Measurements from ENCODE around the gene TMEM52. TPM values are rescaled to one million over a fixed set of nuclear protein-coding genes. Genes with fewer than 3 reads are reported as not detected.

Gene TMEM52
- total RNA-seq, 1 donor from 2014 or later = 0.92 TPM

DNA sequence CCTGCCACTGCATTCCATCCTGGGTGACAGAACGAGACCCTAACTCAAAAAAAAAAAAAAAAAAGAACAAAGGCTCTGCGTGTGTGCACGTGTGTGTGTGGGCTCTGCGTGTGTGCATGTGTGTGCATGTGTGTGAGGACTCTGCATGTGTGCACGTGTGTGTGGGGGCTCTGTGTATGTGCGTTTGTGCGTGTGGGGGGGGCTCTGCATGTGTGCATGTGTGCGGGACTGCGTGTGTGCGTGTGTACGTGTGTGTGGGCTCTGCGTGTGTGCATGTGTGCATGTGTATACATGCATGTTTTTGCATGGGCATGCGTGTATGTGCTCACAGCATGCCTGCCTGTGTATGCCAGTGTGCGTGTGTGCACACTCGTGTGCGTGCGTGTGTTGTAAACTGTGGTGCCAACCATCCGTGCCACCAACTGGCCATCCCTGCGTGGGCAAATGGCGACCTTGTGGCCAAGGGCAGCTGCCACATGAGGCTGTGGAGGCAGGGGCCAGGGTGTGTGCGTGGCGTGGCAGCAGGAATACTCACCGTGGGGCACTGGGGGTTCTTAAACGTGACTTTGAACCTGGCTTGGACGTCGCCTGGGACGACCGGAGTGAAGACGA is 26.8 kb upstream of the TMEM52 start:
- H3K36me3 ChIP-seq (ENCODE audit: control insufficient read depth, insufficient read depth, low read length) = no peaks in the 10 kb centered on the region
- H3K4me3 ChIP-seq (ENCODE audit: low read depth, low read length) = no peak overlapping the region
- peaks cover 14% of the 10 kb centered on the region for H3K27me3 ChIP-seq (ENCODE audit: control insufficient read depth, insufficient read depth, low read length)
- TF ChIP-seq, protein P1, sequence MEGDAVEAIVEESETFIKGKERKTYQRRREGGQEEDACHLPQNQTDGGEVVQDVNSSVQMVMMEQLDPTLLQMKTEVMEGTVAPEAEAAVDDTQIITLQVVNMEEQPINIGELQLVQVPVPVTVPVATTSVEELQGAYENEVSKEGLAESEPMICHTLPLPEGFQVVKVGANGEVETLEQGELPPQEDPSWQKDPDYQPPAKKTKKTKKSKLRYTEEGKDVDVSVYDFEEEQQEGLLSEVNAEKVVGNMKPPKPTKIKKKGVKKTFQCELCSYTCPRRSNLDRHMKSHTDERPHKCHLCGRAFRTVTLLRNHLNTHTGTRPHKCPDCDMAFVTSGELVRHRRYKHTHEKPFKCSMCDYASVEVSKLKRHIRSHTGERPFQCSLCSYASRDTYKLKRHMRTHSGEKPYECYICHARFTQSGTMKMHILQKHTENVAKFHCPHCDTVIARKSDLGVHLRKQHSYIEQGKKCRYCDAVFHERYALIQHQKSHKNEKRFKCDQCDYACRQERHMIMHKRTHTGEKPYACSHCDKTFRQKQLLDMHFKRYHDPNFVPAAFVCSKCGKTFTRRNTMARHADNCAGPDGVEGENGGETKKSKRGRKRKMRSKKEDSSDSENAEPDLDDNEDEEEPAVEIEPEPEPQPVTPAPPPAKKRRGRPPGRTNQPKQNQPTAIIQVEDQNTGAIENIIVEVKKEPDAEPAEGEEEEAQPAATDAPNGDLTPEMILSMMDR (IDR thresholded peaks at IDR 0.05; ENCODE audit: insufficient read depth, low read length, poor library complexity, severe bottlenecking) = no peak
- no peak for DNase-seq (ENCODE audit: low read depth)

DNA sequence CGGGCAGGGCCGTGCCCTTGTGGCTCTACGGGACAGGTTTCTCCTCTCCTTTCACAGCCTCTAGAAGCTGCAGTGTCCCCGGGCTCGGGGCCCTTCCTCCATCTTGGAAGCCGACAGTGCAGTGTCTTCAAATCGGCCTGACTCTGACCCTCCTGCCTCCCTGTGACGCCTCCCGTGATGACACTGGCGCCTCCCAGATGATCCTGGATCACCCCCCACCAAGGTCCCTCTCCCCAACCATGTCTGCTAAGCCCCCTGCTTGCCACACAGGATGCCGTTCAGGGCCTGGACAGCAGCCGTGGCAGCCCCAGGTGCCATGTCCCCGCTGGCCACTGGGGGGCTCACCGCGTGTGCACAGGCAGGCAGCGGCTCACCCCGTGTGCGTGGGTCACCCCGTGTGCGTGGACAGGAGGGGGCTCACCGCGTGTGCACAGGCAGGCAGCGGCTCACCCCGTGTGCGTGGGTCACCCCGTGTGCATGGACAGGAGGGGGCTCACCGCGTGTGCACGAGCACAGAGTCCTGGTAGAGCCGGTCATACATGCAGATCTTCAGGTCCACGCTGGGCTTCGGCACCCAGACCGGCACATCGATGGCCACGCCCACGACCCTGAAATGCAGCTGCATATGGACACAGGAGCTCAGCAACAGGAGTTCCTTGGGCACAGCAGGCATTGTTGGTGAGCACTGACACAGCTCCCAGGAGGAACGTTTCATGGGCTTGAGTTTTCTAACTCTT is 24.9 kb upstream of the TMEM52 start:
- TF ChIP-seq, protein P1 (IDR thresholded peaks at IDR 0.05; ENCODE audit: insufficient read depth, low read length, poor library complexity, severe bottlenecking) = peak; percentile 76
- Histone ChIP-seq H3K27me3 (ENCODE audit: control insufficient read depth, insufficient read depth, low read length) (peaks cover 20% of the 10 kb centered on the region), H3K4me3 (ENCODE audit: low read depth, low read length) (no peak overlapping the region), H3K36me3 (ENCODE audit: control insufficient read depth, insufficient read depth, low read length) (no peaks in the 10 kb centered on the region)
- DNase-seq (ENCODE audit: low read depth) = no peak

DNA sequence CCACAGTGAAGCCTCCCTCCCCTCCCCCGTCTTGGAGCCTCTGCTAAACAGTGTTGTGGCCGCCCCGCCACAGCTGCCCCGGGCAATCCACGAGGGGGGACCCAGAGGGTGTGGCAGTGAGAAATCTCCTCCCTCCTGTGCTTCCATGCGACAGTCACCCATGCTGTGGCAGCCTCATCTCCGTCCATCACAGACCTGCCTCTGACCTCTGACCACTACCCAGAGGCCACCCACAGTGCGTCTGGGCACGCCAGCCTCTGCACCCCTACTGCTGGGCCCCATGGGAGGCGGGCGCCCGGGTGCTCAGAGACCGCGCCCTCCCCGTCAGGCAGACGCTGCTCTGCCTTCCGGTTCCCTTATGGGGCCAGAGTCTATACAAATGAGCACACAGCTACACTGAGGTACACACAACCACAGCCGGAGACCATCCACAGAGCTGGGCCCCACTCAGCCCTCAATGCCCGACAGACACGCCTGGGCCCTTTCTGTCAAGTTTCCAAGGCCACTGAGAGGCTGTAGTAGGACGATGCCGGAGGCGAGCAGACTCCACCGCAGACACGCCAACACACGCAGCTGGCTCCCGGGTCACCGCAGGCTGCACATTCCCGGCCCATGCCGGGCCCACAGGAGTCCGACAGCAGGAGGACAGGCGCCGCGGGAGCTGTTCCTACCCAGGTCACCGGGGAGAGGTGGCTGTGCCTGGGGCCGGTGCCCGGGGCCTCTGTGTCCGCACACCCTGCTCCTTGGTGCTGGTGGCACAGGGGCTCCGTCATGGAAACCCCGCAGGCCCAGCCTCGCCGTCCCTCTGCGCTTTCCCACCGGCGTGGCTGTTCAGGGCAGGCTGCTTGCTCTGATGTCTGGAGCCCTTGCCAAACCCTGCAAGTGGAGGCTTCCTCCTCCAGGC is 23.9 kb upstream of the TMEM52 start:
- no peak for DNase-seq (ENCODE audit: low read depth)
- Histone ChIP-seq H3K27me3 (ENCODE audit: control insufficient read depth, insufficient read depth, low read length) (peaks cover 20% of the 10 kb centered on the region), H3K4me3 (ENCODE audit: low read depth, low read length) (no peak overlapping the region), H3K36me3 (ENCODE audit: control insufficient read depth, insufficient read depth, low read length) (no peaks in the 10 kb centered on the region)
- TF ChIP-seq, protein P1 (IDR thresholded peaks at IDR 0.05; ENCODE audit: insufficient read depth, low read length, poor library complexity, severe bottlenecking) = no peak

DNA sequence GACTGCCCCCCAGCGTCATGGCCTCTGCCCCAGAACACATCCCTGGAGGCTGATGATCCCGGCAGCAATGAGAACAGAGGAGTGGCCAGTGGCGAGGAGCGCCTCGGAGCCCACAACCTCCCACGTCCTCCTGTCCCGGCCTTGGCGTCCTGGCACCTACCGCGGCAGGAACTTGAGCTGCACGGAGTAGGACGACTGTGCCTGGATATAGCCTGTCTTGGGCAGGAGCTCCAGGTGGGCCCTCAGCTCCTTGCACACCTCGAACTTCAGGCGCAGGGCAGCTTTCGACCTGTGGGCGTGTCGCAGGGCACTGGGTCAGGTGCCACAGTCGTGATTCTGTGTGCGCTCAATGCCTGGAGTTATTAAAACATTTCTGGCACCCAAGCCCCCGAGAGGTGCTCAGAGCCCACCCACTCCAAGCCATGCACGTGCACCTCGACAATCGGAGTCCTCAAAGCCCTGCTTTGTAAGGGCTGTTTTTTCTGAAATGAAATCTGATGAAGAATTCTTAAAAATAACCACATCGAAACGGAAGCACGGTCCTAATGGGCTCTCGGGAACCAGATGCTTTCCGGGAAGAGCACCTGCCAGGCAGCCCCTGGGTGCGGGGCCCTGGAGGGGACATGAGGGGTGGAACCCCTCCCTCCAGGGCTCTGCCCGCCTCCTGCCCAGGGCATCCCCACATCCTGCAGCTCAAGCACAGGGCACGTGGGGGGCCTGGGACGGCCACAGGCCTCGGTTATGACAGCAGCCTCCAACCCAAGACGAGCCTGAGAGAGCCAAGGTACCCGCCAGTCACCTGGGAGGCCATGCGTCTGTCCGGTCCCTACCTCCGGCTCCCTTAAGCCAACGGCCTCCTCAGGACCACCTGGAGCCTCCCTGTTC is 23.0 kb upstream of the TMEM52 start:
- TF ChIP-seq, protein P1 (IDR thresholded peaks at IDR 0.05; ENCODE audit: insufficient read depth, low read length, poor library complexity, severe bottlenecking) = no peak
- Histone ChIP-seq H3K4me3 (ENCODE audit: low read depth, low read length) (no peak overlapping the region), H3K27me3 (ENCODE audit: control insufficient read depth, insufficient read depth, low read length) (peaks cover 20% of the 10 kb centered on the region), H3K36me3 (ENCODE audit: control insufficient read depth, insufficient read depth, low read length) (no peaks in the 10 kb centered on the region)
- DNase-seq (ENCODE audit: low read depth) = no peak

DNA sequence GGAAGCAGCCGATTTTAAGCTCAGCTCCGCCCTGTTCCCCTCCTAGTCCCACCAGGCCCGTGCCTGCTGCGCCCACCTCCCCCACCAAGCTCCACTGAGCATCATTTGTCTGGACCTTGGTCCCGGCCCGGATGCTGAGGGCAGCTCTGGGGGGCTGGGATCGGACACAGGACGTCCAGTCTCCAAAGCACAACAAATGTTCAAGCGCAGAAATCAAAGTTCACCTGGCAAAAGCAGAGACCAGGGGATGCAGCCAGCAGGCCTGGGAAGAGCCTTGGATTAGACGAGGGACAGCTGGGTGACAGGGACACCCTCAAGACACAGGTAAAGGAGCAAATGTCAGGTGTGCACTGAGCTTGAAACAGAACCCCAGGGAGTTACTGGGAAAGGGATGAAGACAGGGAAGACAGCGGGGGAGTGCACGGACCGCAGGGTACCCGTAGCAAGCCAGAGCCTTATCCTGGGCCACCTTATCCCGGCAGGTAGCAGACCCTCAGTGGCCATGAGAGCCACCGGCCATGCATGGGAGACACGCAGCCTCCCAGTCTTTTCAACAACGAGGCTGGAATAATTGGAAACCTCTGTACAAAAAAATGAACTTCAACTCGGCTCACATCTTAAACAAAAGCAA is 22.2 kb upstream of the TMEM52 start:
- peaks cover 22% of the 10 kb centered on the region for H3K27me3 ChIP-seq (ENCODE audit: control insufficient read depth, insufficient read depth, low read length)
- TF ChIP-seq, protein P1 (IDR thresholded peaks at IDR 0.05; ENCODE audit: insufficient read depth, low read length, poor library complexity, severe bottlenecking) = no peak
- DNase-seq (ENCODE audit: low read depth) = no peak
- H3K4me3 ChIP-seq (ENCODE audit: low read depth, low read length) = no peak overlapping the region
- no peaks in the 10 kb centered on the region for H3K36me3 ChIP-seq (ENCODE audit: control insufficient read depth, insufficient read depth, low read length)

Measured in kidney epithelial cell (primary cell).